ENCODE results near the gene DOCK1. TPM values are rescaled to one million over a fixed set of nuclear protein-coding genes. Genes with fewer than 3 reads are reported as not detected.

DOCK1 gene
- total RNA-seq, 2 donors from 2014 or later, result 41.2 to 56.0 TPM

DNA sequence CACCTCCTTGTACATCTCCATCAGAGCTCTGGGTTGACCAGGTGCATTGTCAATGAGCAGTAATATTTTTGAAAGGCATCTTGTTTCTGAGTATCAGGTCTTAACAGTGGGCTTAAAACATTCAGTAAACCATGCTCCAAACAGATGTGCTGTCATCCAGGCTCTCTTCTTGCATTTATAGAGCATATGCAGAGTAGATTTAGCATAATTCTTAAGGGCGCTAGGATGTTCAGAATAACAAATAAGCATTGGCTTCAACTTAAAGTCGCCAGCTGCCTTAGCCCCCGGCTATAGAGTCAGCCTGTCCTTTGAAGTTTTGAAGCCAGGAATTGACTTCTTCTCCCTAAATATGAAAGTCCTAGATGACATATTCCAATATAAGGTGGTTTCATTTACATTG is 421.7 kb downstream of the DOCK1 start:
- 97% methylated on average over 3 of the region's 3 CpGs for WGBS
- Histone ChIP-seq H3K27ac (no peak overlapping the region), H3K36me3 (no peaks in the 10 kb centered on the region), H3K4me3 (no peak overlapping the region), H3K4me1 (replicated peaks) (no peaks in the 10 kb centered on the region), H3K9me3 (no peaks in the 10 kb centered on the region), H3K27me3 (replicated peaks; ENCODE audit: insufficient read depth) (no peaks in the 10 kb centered on the region)
- no peak for DNase-seq (ENCODE audit: low spot score)
- intact Hi-C loops (cut with DNase I), result no loop called here
- TF ChIP-seq, protein P1, sequence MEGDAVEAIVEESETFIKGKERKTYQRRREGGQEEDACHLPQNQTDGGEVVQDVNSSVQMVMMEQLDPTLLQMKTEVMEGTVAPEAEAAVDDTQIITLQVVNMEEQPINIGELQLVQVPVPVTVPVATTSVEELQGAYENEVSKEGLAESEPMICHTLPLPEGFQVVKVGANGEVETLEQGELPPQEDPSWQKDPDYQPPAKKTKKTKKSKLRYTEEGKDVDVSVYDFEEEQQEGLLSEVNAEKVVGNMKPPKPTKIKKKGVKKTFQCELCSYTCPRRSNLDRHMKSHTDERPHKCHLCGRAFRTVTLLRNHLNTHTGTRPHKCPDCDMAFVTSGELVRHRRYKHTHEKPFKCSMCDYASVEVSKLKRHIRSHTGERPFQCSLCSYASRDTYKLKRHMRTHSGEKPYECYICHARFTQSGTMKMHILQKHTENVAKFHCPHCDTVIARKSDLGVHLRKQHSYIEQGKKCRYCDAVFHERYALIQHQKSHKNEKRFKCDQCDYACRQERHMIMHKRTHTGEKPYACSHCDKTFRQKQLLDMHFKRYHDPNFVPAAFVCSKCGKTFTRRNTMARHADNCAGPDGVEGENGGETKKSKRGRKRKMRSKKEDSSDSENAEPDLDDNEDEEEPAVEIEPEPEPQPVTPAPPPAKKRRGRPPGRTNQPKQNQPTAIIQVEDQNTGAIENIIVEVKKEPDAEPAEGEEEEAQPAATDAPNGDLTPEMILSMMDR (IDR thresholded peaks at IDR 0.05), result no peak
- no peak for TF ChIP-seq POLR2AphosphoS5 (IDR thresholded peaks at IDR 0.05)
- TF ChIP-seq POLR2A (IDR thresholded peaks at IDR 0.05), result no peak

- H3K27me3 ChIP-seq (replicated peaks; ENCODE audit: insufficient read depth), result no peaks in the 10 kb centered on the region
- WGBS, result 79% methylated on average over 6 of the region's 6 CpGs
- H3K27ac ChIP-seq, result no peak overlapping the region
- H3K36me3 ChIP-seq, result no peaks in the 10 kb centered on the region
- no peak overlapping the region for H3K4me3 ChIP-seq
- no peak for DNase-seq (ENCODE audit: low spot score)
- TF ChIP-seq, protein P1 (IDR thresholded peaks at IDR 0.05), result no peak
- TF ChIP-seq POLR2AphosphoS5 (IDR thresholded peaks at IDR 0.05), result no peak
- no peak for TF ChIP-seq POLR2A (IDR thresholded peaks at IDR 0.05)
- no peaks in the 10 kb centered on the region for H3K4me1 ChIP-seq (replicated peaks)
- intact Hi-C loops (cut with DNase I), result no loop called here
- H3K9me3 ChIP-seq, result no peaks in the 10 kb centered on the region
Observed at GRCh38 chr10:127331696-127332095, 426.5 kb downstream of the DOCK1 start.

- intact Hi-C loops (cut with DNase I), result no loop called here
Observed at GRCh38 chr10:127332631-127333030, 427.4 kb downstream of the DOCK1 start.

DNA sequence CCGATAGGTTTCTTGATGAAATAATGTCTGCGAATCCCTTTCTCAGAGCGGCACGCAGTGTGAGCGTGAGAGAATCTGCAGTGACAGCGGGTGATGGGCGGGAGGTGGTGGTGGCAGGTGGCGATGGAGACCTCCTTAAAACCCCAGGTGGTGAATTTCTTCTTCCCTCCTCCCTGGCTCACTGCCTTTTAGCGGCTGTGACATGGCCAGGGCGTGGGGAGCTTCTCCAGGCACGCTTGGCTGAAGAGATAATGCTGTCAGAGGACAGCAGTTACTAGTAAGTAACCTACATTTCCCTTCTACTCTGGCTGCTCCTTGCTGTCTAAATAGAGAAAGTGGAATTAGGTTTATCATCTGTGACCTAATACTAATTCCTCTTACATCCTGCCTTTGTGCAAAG is 432.6 kb downstream of the DOCK1 start:
- no peak for DNase-seq (ENCODE audit: low spot score)
- no peaks in the 10 kb centered on the region for H3K27me3 ChIP-seq (replicated peaks; ENCODE audit: insufficient read depth)
- no peak overlapping the region for H3K27ac ChIP-seq
- H3K36me3 ChIP-seq, result no peaks in the 10 kb centered on the region
- no peaks in the 10 kb centered on the region for H3K4me1 ChIP-seq (replicated peaks)
- no peak overlapping the region for H3K4me3 ChIP-seq
- intact Hi-C loops (cut with DNase I), result no loop called here
- TF ChIP-seq POLR2AphosphoS5 (IDR thresholded peaks at IDR 0.05), result no peak
- no peak for TF ChIP-seq POLR2A (IDR thresholded peaks at IDR 0.05)
- TF ChIP-seq, protein P1 (IDR thresholded peaks at IDR 0.05), result no peak
- 81% methylated on average over 11 of the region's 11 CpGs for WGBS
- no peaks in the 10 kb centered on the region for H3K9me3 ChIP-seq

More at GRCh38 chr10:127332631-127333030, 427.4 kb downstream of the DOCK1 start:
- no peak overlapping the region for H3K27ac ChIP-seq
- H3K4me1 ChIP-seq (replicated peaks), result no peaks in the 10 kb centered on the region
- H3K4me3 ChIP-seq, result no peak overlapping the region
- H3K27me3 ChIP-seq (replicated peaks; ENCODE audit: insufficient read depth), result no peaks in the 10 kb centered on the region
- no peaks in the 10 kb centered on the region for H3K36me3 ChIP-seq
- no peaks in the 10 kb centered on the region for H3K9me3 ChIP-seq
- no peak for TF ChIP-seq POLR2A (IDR thresholded peaks at IDR 0.05)
- TF ChIP-seq POLR2AphosphoS5 (IDR thresholded peaks at IDR 0.05), result no peak
- TF ChIP-seq, protein P1 (IDR thresholded peaks at IDR 0.05), result no peak
- WGBS, result 80% methylated on average over 4 of the region's 4 CpGs
- no peak for DNase-seq (ENCODE audit: low spot score)

GRCh38 chr10:127338399-127339110 is 433.3 kb downstream of the DOCK1 start:
- DNase-seq (ENCODE audit: low spot score), result no peak
- intact Hi-C loops (cut with DNase I), result no loop called here
- Histone ChIP-seq H3K27ac (no peak overlapping the region), H3K4me1 (replicated peaks) (no peaks in the 10 kb centered on the region), H3K36me3 (no peaks in the 10 kb centered on the region), H3K27me3 (replicated peaks; ENCODE audit: insufficient read depth) (no peaks in the 10 kb centered on the region), H3K4me3 (no peak overlapping the region), H3K9me3 (no peaks in the 10 kb centered on the region)
- TF ChIP-seq, protein P1 (IDR thresholded peaks at IDR 0.05), result no peak
- no peak for TF ChIP-seq POLR2AphosphoS5 (IDR thresholded peaks at IDR 0.05)
- TF ChIP-seq POLR2A (IDR thresholded peaks at IDR 0.05), result no peak
- 80% methylated on average over 10 of the region's 10 CpGs for WGBS
